Measurements from ENCODE around the gene HOXC12. TPM values are rescaled to one million over a fixed set of nuclear protein-coding genes. Genes with fewer than 3 reads are reported as not detected.

HOXC12 gene
- total RNA-seq, 1 donor: not detected

DNA sequence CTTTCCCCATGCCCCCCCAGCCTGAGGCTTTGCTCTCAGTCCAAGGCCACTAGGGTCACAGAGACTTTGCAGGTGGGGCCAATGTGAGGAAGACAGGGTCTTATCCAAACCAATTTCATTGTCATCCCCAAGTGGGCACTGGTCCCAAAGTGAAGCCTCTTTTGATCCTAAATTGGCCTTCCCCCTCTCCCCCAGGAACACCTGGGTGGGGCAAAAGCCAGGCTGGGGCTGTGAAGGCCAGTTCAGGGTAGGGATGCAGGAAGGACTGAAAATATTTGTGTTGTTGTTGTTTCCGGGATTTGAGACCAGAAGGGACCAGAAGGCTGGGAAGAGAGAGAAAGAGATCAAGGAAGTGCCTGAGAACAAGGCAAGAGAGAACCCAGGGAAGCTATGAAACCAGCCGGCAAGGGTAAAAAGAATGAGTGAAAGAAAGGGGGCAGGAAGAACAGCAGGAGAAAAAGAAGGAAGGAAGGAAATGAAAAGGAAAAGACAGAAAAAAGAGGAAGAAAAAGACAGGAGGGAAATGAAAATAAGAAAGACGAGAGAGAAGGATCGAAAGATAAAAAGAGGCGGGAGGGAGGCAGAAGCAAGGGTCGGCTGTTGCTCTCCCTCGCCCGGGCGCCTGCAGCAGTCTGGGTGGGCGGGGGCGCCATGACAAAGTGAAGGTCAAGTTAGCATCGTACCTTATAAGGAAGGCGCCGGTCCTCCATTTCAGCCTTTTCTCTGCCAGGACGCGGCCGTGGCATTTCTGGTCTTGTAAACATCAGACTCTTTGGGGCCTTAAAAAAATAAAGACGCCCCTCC is 10.8 kb downstream of the HOXC12 start:
- no peak overlapping the region for H3K4me3 ChIP-seq (ENCODE audit: low read depth, low read length)
- no peak for DNase-seq (ENCODE audit: low read depth)
- TF ChIP-seq, protein P1, sequence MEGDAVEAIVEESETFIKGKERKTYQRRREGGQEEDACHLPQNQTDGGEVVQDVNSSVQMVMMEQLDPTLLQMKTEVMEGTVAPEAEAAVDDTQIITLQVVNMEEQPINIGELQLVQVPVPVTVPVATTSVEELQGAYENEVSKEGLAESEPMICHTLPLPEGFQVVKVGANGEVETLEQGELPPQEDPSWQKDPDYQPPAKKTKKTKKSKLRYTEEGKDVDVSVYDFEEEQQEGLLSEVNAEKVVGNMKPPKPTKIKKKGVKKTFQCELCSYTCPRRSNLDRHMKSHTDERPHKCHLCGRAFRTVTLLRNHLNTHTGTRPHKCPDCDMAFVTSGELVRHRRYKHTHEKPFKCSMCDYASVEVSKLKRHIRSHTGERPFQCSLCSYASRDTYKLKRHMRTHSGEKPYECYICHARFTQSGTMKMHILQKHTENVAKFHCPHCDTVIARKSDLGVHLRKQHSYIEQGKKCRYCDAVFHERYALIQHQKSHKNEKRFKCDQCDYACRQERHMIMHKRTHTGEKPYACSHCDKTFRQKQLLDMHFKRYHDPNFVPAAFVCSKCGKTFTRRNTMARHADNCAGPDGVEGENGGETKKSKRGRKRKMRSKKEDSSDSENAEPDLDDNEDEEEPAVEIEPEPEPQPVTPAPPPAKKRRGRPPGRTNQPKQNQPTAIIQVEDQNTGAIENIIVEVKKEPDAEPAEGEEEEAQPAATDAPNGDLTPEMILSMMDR (IDR thresholded peaks at IDR 0.05; ENCODE audit: insufficient read depth, low read length): no peak

DNA sequence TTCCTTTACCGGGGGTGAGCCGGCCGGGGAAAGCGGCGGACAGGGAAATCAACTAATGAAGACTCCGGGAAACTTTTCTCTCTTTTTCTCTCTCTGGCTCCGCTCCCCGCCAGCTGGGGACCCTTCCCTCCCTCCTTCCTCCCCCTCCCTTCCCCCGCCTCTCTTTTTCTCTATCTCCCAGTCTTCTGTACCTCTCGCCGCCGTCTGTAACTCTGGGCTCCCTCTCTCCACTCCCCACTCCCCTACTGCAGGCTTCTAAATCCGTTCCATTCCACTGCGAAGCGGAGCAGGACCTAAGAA is 11.3 kb downstream of the HOXC12 start:
- TF ChIP-seq, protein P1 (IDR thresholded peaks at IDR 0.05; ENCODE audit: insufficient read depth, low read length): no peak
- no peak overlapping the region for H3K4me3 ChIP-seq (ENCODE audit: low read depth, low read length)
- no peak for DNase-seq (ENCODE audit: low read depth)

DNA sequence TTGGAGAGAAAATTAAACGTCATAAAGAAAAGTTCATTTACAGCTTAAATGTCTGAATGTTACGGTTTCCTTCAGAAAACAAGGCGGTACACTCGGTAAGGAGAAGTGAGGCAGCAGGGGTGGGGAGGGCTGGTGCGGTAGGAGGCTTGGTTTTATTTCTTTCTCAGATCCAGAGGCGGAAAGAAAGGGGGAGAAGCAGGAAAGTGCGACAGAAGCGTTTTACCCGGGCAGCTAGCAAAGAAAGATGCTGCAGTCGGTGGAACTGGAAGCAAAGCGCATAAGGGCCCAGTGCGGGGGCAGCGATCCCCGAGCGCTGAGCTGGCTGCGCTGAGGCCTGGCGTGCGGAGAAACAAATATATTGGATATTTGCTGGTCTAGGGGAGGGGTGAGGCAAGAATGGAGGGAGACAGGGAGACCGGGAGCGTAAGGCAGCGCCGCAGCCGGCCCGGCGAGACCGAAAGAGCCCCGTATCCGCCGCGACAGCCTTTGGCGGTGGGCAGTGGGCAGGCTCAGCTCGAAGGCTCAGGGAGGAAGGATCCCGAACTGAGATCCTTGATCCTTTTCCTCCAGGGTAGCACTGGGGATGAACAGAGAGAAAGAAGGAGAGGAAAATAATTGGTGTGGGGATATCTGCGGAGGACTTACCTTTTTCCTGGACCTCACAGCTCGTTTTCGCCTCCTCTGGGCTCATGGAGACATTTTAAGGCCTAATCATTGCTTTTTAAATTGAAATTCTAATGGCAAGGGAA is 11.9 kb downstream of the HOXC12 start:
- H3K4me3 ChIP-seq (ENCODE audit: low read depth, low read length): no peak overlapping the region
- TF ChIP-seq, protein P1 (IDR thresholded peaks at IDR 0.05; ENCODE audit: insufficient read depth, low read length): no peak
- DNase-seq (ENCODE audit: low read depth): no peak

DNA sequence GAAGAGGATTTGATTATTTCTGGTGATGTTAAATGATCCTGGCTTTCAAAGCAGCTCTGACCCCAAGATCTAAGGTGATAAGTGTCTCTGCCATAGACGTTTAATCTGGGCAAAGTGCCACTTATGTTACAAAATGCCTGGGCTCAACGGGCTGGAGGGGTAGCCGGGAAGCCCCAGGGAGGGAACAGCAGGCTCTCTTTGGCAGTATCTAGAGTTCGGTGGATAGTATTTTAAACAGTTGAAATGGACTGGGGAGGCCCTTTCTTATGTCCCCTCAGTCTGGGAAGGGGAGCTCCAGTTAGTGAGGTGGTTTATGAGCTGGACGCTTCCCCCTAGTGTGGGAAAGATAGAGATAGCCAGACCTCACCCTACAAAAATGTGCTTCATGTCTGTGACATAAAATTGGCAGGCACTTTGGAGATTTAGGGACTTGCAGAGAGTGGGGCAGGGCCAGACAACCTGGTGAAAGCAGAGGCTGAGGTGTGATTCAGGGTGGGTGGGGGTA is 12.8 kb downstream of the HOXC12 start:
- no peak overlapping the region for H3K4me3 ChIP-seq (ENCODE audit: low read depth, low read length)
- DNase-seq (ENCODE audit: low read depth): no peak
- TF ChIP-seq, protein P1 (IDR thresholded peaks at IDR 0.05; ENCODE audit: insufficient read depth, low read length): no peak

DNA sequence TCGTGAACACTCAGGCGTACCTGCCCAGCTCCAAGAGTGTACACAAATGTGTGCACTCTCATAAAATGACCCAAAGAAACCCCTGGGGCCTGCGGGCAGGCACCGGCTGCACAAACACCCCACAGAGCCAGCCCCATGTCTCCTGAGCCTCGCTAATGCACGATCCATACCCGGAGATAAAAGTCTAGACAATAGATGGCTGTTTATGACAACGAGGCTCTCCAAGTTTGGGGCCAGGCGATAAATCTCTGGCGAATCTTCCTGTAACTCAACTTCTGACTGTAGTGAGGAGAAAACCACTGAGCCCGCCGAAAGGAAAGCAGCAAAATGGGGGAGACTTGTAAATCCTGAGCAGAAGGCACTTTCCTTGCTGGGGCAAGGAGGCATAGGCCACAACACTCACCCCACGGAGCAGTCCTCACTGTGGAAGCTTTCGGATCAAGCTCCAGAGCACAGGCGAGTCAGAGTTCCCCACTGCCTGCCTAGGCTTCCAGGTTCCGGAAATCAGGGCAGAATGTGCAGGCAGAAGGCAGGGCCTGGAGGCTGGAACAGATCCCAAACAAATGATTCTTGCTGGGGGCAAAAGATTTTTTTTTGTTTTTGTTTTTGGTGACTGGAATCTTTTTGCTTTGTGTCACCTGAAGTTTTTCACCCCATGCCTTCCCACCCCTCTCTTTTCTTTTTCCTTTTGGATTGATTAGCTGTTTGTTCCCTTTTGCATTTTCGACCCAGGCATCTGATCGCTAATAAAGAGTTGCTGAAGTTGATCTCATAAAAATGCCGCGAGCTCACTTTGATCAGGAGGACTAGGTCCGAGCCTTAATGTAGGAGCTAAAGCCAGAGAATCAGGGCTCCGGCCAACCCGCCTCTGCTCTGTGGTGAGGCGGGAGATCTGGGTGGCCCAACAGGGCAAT is 13.8 kb downstream of the HOXC12 start:
- TF ChIP-seq, protein P1 (IDR thresholded peaks at IDR 0.05; ENCODE audit: insufficient read depth, low read length): no peak
- H3K4me3 ChIP-seq (ENCODE audit: low read depth, low read length): no peak overlapping the region

DNA sequence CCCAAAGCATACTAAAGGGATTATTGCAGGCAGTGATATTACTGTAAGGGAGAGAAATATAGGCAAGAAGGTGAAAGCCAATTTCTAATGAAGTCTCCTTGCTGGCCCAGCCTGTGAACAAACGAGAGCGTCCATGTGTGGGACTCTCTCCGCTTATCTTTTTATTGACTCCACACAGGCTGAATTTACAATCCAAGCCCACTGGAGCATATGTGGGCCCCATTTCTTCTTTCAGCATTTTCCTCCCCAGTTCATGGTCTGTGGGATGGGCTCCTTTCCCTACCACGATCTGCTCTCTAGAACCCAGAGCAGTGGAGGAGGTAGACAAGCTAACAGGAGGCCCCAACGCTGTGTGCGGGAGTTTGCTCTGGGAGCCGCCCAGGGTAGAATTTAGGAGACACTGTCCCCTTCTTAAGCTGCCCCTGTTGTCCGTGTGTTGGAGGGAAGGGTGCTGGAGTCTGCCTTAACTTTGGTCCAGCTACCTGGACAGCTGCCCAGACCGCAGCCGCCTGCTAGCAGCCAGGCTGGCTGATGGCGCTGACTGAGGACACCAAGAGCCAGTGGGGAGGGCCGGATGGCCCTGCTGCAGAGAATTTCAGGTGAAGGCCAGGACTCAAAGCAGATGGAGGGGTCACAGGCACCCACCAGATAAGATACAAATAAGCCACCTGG is 15.0 kb downstream of the HOXC12 start:
- no peak for DNase-seq (ENCODE audit: low read depth)
- H3K4me3 ChIP-seq (ENCODE audit: low read depth, low read length): no peak overlapping the region
- TF ChIP-seq, protein P1 (IDR thresholded peaks at IDR 0.05; ENCODE audit: insufficient read depth, low read length): no peak

More for the DNA sequence above, 13.8 kb downstream of the HOXC12 start:
- DNase-seq (ENCODE audit: low read depth): no peak
